LNCaP clone FGC (cell line): ENCODE results near the gene PABPN1L.

Experiments
- DNase-seq: peaks from one replicate; pipeline ENCODE4 v3.0.0-alpha.2; 2011; ENCODE audit warnings: low read depth
- H3K4me3 ChIP-seq: 2 replicates; pipeline ENCODE4 v1.5.1; 2011; ENCODE audit warnings: mild to moderate bottlenecking, low read depth, low read length, control low read depth
- CTCF ChIP-seq: IDR thresholded peaks from 2 replicates; pipeline ENCODE4 v1.5.1; 2012; ENCODE audit warnings: mild to moderate bottlenecking; ENCODE audit not compliant: control insufficient read depth, insufficient read depth; ENCODE audit errors: extremely low read depth

The PABPN1L gene

GRCh38 chr16:88855176-88855575 lies 11.3 kb downstream of the PABPN1L start:
- no peak for TF ChIP-seq CTCF
- DNase-seq: no peak

GRCh38 chr16:88854306-88855111 lies 12.0 kb downstream of the PABPN1L start:
- H3K4me3 ChIP-seq: no peak overlapping the region
- no peak for TF ChIP-seq CTCF
- no peak for DNase-seq

More at GRCh38 chr16:88855176-88855575, 11.3 kb downstream of the PABPN1L start:
- no peak overlapping the region for H3K4me3 ChIP-seq

- DNase-seq: no peak
- H3K4me3 ChIP-seq: no peak overlapping the region
- no peak for TF ChIP-seq CTCF
Measured at GRCh38 chr16:88853325-88853941, 13.0 kb downstream of the PABPN1L start.

- no peak for TF ChIP-seq CTCF
- no peak for DNase-seq
- no peak overlapping the region for H3K4me3 ChIP-seq
Measured at GRCh38 chr16:88851616-88852015, 14.8 kb downstream of the PABPN1L start.

- TF ChIP-seq CTCF: no peak
- DNase-seq: no peak
- H3K4me3 ChIP-seq: no peak overlapping the region
Measured at GRCh38 chr16:88850531-88851199, 15.8 kb downstream of the PABPN1L start.

- no peak overlapping the region for H3K4me3 ChIP-seq
- DNase-seq: no peak
- TF ChIP-seq CTCF: no peak
Measured at GRCh38 chr16:88848557-88848956, 17.9 kb downstream of the PABPN1L start.
